Measurements from ENCODE around the gene SULT2B1. TPM values are rescaled to one million over a fixed set of nuclear protein-coding genes. Genes with fewer than 3 reads are reported as not detected.
A peak's percentile ranks its signal among the peaks of the same experiment; 100 is the strongest.
"Not testable (repeated sequence)": the region's sequence is repeated elsewhere in the genome, so short reads cannot be mapped to it uniquely, and the experiment has no call there.

The SULT2B1 gene
- total RNA-seq, 1 donor from 2014 or later, result not detected

GRCh38 chr19:48618278-48618915, 66.4 kb downstream of the SULT2B1 start:
- DNase-seq (ENCODE audit: extremely low read depth, low read depth, low spot score), result no peak

- DNase-seq (ENCODE audit: extremely low read depth, low read depth, low spot score), result peak; percentile 96
Measured at GRCh38 chr19:48618916-48619691, 67.1 kb downstream of the SULT2B1 start, which contains the start of the genes RPL18 and SPHK2. TSS of gene RPL18 (minus strand) at chr19:48619178. CDS start at chr19:48619143, 35 bp downstream. TSS of gene SPHK2 (plus strand) at chr19:48619506. CDS start at chr19:48620515, 1,009 bp downstream.

- DNase-seq (ENCODE audit: extremely low read depth, low read depth, low spot score), result no peak
Measured at GRCh38 chr19:48619692-48620585, 68.0 kb downstream of the SULT2B1 start.

- DNase-seq (ENCODE audit: extremely low read depth, low read depth, low spot score), result no peak
Measured at GRCh38 chr19:48623556-48624066, 71.6 kb downstream of the SULT2B1 start.

GRCh38 chr19:48624067-48624594, 72.2 kb downstream of the SULT2B1 start:
- DNase-seq (ENCODE audit: extremely low read depth, low read depth, low spot score), result no peak

GRCh38 chr19:48624791-48625723, 73.1 kb downstream of the SULT2B1 start:
- DNase-seq (ENCODE audit: extremely low read depth, low read depth, low spot score), result no peak

GRCh38 chr19:48625891-48626327, 73.9 kb downstream of the SULT2B1 start:
- no peak for DNase-seq (ENCODE audit: extremely low read depth, low read depth, low spot score)

GRCh38 chr19:48627201-48627864, 75.4 kb downstream of the SULT2B1 start:
- DNase-seq (ENCODE audit: extremely low read depth, low read depth, low spot score), result no peak

GRCh38 chr19:48627865-48628314, 75.9 kb downstream of the SULT2B1 start:
- no peak for DNase-seq (ENCODE audit: extremely low read depth, low read depth, low spot score)

- no peak for DNase-seq (ENCODE audit: extremely low read depth, low read depth, low spot score)
Measured at GRCh38 chr19:48628486-48629296, 76.7 kb downstream of the SULT2B1 start.

- DNase-seq (ENCODE audit: extremely low read depth, low read depth, low spot score), result no peak
Measured at GRCh38 chr19:48629297-48629598, 77.3 kb downstream of the SULT2B1 start.

GRCh38 chr19:48629599-48630295, 77.8 kb downstream of the SULT2B1 start:
- no peak for DNase-seq (ENCODE audit: extremely low read depth, low read depth, low spot score)

- no peak for DNase-seq (ENCODE audit: extremely low read depth, low read depth, low spot score)
Measured at GRCh38 chr19:48630296-48631063, 78.5 kb downstream of the SULT2B1 start.

GRCh38 chr19:48631225-48631624, 79.3 kb downstream of the SULT2B1 start:
- DNase-seq (ENCODE audit: extremely low read depth, low read depth, low spot score), result no peak

- DNase-seq (ENCODE audit: extremely low read depth, low read depth, low spot score), result not testable (repeated sequence)
Measured at GRCh38 chr19:48632286-48632685, 80.3 kb downstream of the SULT2B1 start.

GRCh38 chr19:48632692-48633147, 80.7 kb downstream of the SULT2B1 start:
- no peak for DNase-seq (ENCODE audit: extremely low read depth, low read depth, low spot score)
